ENCODE results near the gene SSBP1. TPM values are rescaled to one million over a fixed set of nuclear protein-coding genes. Genes with fewer than 3 reads are reported as not detected.

The SSBP1 gene
- total RNA-seq = 86.5 and 212 TPM in 2 replicates

GRCh38 chr7:141737836-141738591 lies at the start of gene SSBP1:
Gene SSBP1, plus strand, starts transcription at chr7:141738358. Its CDS starts 809 bp downstream, at chr7:141739167.

DNA sequence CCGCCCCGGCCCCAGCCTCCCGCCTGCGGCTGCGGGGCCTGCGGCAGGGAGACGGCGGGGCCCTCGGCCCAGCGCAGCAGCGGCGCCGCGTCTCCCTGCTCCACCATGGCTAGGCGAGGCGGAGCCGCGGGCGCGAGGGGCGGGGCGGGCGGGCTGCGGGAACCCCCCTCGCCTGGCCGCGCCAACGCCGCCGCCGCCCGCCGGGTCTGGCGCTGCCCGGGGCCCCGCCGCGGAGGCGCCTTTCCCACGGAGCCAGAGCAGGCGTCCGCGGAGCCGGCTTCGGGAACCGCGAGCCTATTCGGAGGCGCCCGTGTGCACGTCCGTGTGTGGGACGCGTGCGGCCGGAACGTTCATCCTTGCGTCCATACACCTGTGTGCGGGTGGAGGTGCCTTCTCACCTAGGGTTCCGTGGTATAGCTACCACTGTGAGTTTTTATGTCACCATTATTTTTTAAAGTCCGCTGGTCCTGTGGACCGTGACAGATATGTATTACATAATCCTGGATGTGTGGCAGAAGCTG lies 36.1 kb upstream of the SSBP1 start, which contains the start of gene DENND11:
Gene DENND11, minus strand, starts transcription at position 120 of the 521 bp plus-strand sequence. Its CDS starts 13 bp downstream, at position 107.

DNA sequence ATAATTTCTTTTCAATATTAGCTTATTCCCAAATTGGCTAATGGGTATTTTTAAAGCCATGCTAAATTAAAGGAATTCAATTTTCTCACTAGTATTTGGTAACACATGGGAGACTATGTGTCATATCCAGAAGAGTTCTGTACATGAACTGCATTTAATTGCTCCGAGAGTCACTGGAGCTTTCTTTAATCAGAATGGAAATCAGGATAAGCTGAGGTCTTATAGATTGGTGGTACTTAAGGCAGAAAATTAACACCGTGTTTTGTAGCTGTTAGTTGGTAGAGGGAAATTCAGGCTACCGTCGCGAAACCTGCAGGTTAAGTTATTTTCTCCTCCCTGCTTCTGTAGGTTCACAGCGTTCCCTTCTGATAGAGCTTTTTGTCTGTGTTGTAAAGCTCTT lies 29.8 kb upstream of the SSBP1 start, which contains the start of gene WEE2:
Gene WEE2, plus strand, starts transcription at position 3 of the 400 bp plus-strand sequence. CDS start 406 bp downstream, outside the sequence.

DNA sequence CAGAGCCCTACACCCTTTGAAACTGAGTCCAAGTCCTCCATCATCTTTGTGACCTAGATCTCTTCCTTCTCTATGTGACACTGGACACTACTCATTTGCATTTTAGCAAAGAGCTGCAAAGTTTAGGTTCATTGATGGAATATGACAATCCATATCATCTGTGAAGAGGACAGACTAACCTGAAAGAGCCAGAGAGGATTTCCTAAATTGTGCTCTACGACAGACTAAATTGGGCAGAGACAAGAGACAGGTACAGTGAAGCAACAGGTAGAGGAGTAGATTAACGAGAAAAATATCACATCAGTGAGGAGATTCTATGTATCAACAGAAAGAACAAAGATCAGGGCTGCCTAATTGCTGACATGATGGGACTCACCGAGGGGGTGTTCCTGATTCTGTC lies 25.6 kb downstream of the SSBP1 start, which contains the start of gene TAS2R3:
Gene TAS2R3, plus strand, starts transcription at position 301 of the 400 bp plus-strand sequence. Its CDS starts 62 bp downstream, at position 363.

GRCh38 chr7:141776374-141776773 lies 38.2 kb downstream of the SSBP1 start, which contains the start of gene TAS2R4:
Gene TAS2R4, plus strand, starts transcription at chr7:141776674. Its CDS starts 1,815 bp downstream, at chr7:141778489.

DNA sequence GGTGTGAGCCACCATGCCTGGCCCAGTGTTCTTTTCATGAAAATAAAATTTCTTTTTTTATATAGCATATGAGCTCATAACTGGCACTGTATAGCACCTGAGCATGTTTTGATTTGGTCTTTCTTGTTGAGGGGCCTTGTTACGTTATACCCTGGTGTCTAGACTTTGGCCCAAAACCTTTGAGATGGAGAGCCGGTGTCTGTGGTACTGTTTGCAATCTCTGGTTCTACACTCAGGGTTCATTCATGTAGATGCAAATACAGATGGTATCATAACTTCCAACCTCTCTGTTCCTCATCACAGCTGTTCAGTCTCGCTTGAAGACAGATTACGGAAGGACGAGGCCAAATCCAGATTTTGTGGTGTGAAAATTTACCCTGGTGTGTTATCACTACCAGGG lies 51.8 kb downstream of the SSBP1 start, which contains the start of gene TAS2R5:
Gene TAS2R5, plus strand, starts transcription at position 301 of the 400 bp plus-strand sequence. CDS start 145 bp downstream, outside the sequence.

Other genes starting within 250 kb of the SSBP1 start
- 21.5 and 31.0 TPM in 2 replicates for gene AGK, start 186.9 kb upstream of the SSBP1 start, total RNA-seq
- 6.8 and 7.7 TPM in 2 replicates for gene DENND11, start 36.2 kb upstream of the SSBP1 start, total RNA-seq
- 0.33 TPM in 1 of 2 replicates, not detected in the other for gene WEE2, start 30.0 kb upstream of the SSBP1 start, total RNA-seq
- 1.3 and 1.8 TPM in 2 replicates for gene TAS2R3, start 25.7 kb downstream of the SSBP1 start, total RNA-seq
- gene TAS2R4, start 38.3 kb downstream of the SSBP1 start, total RNA-seq = 0.58 and 1.7 TPM in 2 replicates
- gene TAS2R5, start 51.9 kb downstream of the SSBP1 start, total RNA-seq = 0.73 and 1.7 TPM in 2 replicates
- not detected in 2 replicates for gene PRSS37, start 103.1 kb downstream of the SSBP1 start, total RNA-seq
- not detected in 2 replicates for gene OR9A4, start 178.0 kb downstream of the SSBP1 start, total RNA-seq
- gene CLEC5A, start 208.6 kb downstream of the SSBP1 start, total RNA-seq = not detected in 2 replicates
- gene TAS2R38, start 235.4 kb downstream of the SSBP1 start, total RNA-seq = not detected in 2 replicates

All from smooth muscle cell of trachea (primary cell).